Loucy (cell line): Measurements from ENCODE around the gene FJX1.

Experiments used
- CTCF ChIP-seq: fragments of 200-600 bp; sonication (generic); conservative IDR thresholded peaks from 2 replicates; pipeline ENCODE4 v1.5.1; 2014; ENCODE audit warnings: mild to moderate bottlenecking, antibody characterized with exemption, low read length
- EZH2phosphoT487 ChIP-seq: fragments of 200-600 bp; IDR thresholded peaks from 2 replicates; pipeline ENCODE4 v1.6.1; 2018; ENCODE audit warnings: antibody characterized with exemption, mild to moderate bottlenecking, moderate library complexity, borderline replicate concordance

DNA sequence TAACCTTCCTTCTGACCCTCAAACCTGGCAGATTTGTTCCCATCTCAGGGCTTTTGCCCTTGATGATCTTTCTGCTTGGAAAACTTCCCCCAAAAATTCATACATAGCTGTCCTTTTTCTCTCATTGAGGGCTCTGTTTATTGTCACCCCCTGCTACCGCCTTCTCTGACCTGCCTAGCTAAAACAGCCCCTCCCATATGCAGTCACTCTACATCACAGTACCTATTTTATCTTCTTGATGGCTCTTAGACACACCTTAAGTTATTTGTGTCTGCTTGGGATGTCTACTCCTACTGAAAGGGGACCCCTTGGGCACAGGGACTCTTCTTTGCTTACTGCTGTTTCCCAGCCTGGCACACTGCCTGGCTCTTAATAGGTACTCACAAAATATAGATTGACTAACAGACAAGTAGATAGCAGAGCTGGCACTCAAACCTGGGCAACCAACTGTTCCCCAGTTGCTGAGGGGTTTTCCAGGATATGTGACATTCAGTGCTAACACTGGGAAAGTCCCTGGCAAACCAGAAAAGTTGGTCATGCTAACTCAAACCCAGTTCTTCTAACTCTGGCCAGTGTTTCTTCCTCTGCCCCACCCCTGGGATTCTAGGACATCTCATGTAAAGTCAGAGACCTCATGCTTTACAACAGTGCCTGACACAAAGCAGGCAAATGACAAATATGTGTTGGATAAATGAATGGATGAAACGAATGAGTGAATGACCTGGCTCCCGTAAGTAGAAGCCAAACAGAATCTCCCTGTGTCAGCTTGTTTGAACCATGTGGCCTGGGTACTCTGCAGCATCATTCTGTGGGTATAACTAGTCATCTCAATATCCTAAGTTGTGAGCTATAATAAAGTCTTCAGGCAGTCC lies 19.8 kb upstream of the FJX1 start:
- TF ChIP-seq EZH2phosphoT487 (no peak), CTCF (no peak)
